Measurements from ENCODE around the gene GALK1. TPM values are rescaled to one million over a fixed set of nuclear protein-coding genes. Genes with fewer than 3 reads are reported as not detected.

The GALK1 gene
- total RNA-seq, 1 donor from 2014 or later = 63.7 TPM

GRCh38 chr17:75720656-75721462, 44.1 kb downstream of the GALK1 start, which contains the start of gene ITGB4:
TSS of gene ITGB4 (plus strand) at chr17:75721459. CDS start at chr17:75724704, 3,245 bp downstream.
- Mint-ChIP-seq H3K27me3 (ENCODE audit: low read depth) (peaks cover 19% of the 10 kb centered on the region), H3K36me3 (ENCODE audit: low read depth) (no peaks in the 10 kb centered on the region), H3K4me3 (ENCODE audit: low read depth) (peak within 1 kb of the TSS; percentile 79), H3K9me3 (no peaks in the 10 kb centered on the region), H3K4me1 (ENCODE audit: low read depth) (peaks cover 2% of the 10 kb centered on the region), H3K27ac (no peak within 1 kb of the TSS)
- intact Hi-C loops (cut with micrococcal nuclease) = no loop called here
- DNase-seq (ENCODE audit: low spot score) = peak; percentile 63

DNA sequence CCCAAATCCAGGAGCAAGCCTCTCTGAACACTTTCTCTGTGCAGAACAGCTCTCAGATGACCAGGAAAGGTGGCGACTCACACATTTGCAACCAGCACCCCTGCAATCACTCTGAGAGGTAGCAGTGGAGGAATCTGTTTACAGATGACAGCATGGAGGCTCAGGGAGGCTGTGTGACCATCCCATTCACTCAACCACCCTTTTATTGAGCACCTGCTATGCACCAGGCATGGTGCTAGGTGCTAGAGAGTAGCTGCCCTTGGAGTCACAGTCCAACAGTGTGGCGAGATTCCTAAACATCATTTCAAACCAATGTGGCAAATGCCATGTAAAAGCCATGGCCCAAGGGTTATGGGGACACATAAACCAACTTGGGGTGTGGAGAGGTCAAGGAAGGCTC, 45.3 kb downstream of the GALK1 start:
- H3K4me1 Mint-ChIP-seq (ENCODE audit: low read depth) = peaks cover 2% of the 10 kb centered on the region
- intact Hi-C loops (cut with micrococcal nuclease) = no loop called here
- H3K9me3 Mint-ChIP-seq = no peaks in the 10 kb centered on the region
- peaks cover 19% of the 10 kb centered on the region for H3K27me3 Mint-ChIP-seq (ENCODE audit: low read depth)
- no peak overlapping the region for H3K27ac Mint-ChIP-seq
- H3K4me3 Mint-ChIP-seq (ENCODE audit: low read depth) = peak overlapping the region; percentile 79
- no peak for DNase-seq (ENCODE audit: low spot score)
- H3K36me3 Mint-ChIP-seq (ENCODE audit: low read depth) = no peaks in the 10 kb centered on the region

DNA sequence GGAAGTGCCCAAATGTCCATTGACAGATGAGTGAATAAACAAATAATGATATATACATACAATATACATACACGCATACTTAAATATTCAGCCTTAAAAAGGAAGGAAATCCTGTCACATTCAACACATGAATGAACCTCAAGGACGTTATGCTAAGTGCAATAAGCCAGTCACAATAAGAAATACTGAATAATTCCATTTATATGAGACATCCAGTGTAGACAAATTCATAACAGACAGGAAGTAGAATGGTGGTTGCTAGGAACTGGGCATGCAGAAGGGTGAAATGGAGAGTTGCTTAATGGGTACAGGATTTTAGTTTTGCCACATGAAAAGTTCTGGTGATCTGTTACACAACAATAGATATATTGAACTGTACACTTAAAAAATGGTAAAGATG, 52.5 kb downstream of the GALK1 start:
- no peaks in the 10 kb centered on the region for H3K9me3 Mint-ChIP-seq
- H3K4me1 Mint-ChIP-seq (ENCODE audit: low read depth) = no peaks in the 10 kb centered on the region
- DNase-seq (ENCODE audit: low spot score) = no peak
- H3K36me3 Mint-ChIP-seq (ENCODE audit: low read depth) = peaks cover 5% of the 10 kb centered on the region
- peaks cover 4% of the 10 kb centered on the region for H3K27me3 Mint-ChIP-seq (ENCODE audit: low read depth)
- no peak overlapping the region for H3K4me3 Mint-ChIP-seq (ENCODE audit: low read depth)
- no peak overlapping the region for H3K27ac Mint-ChIP-seq
- intact Hi-C loops (cut with micrococcal nuclease) = no loop called here

Other genes starting within 250 kb of the GALK1 start
- 2.2 and 2.3 TPM in 2 replicates for gene CASKIN2, start 249.7 kb downstream of the GALK1 start, total RNA-seq
- gene TSEN54, start 248.7 kb downstream of the GALK1 start, total RNA-seq = 74.6 and 78.2 TPM in 2 replicates
- gene LLGL2, start 239.5 kb downstream of the GALK1 start, total RNA-seq = 12.1 and 13.5 TPM in 2 replicates
- gene MYO15B, start 177.4 kb downstream of the GALK1 start, total RNA-seq = 33.9 and 34.8 TPM in 2 replicates
- 0.09 and 0.16 TPM in 2 replicates for gene SMIM5, start 131.8 kb downstream of the GALK1 start, total RNA-seq
- gene RECQL5, start 98.0 kb downstream of the GALK1 start, total RNA-seq = 30.8 and 33.3 TPM in 2 replicates
- 97.6 and 101 TPM in 2 replicates for gene SAP30BP, start 97.9 kb downstream of the GALK1 start, total RNA-seq
- gene ITGB4, start 43.7 kb downstream of the GALK1 start, total RNA-seq = 1.3 and 2.0 TPM in 2 replicates
- 26.8 and 30.1 TPM in 2 replicates for gene UNK, start 19.6 kb upstream of the GALK1 start, total RNA-seq
- gene UNC13D, start 79.2 kb upstream of the GALK1 start, total RNA-seq = 165 and 175 TPM in 2 replicates
- 79.3 and 80.7 TPM in 2 replicates for gene WBP2, start 90.1 kb upstream of the GALK1 start, total RNA-seq
- gene TRIM47, start 113.4 kb upstream of the GALK1 start, total RNA-seq = 22.5 and 24.5 TPM in 2 replicates
- gene TRIM65, start 131.8 kb upstream of the GALK1 start, total RNA-seq = 42.8 and 45.6 TPM in 2 replicates
- 127 and 139 TPM in 2 replicates for gene MRPL38, start 139.7 kb upstream of the GALK1 start, total RNA-seq
- 15.0 and 17.6 TPM in 2 replicates for gene FBF1, start 175.8 kb upstream of the GALK1 start, total RNA-seq
- gene ACOX1, start 214.0 kb upstream of the GALK1 start, total RNA-seq = 29.4 and 30.6 TPM in 2 replicates
- 11.4 and 13.4 TPM in 2 replicates for gene TEN1, start 214.0 kb upstream of the GALK1 start, total RNA-seq
- gene CDK3, start 235.7 kb upstream of the GALK1 start, total RNA-seq = 6.9 and 7.4 TPM in 2 replicates